GM21723 (cell line): ENCODE measurements around the gene KITLG.
"Not testable (repeated sequence)": the region's sequence is repeated elsewhere in the genome, so short reads cannot be mapped to it uniquely, and the experiment has no call there.

Experiments
- ATAC-seq: cut with Tn5 transposase; IDR thresholded peaks from one replicate; pipeline ENCODE4 v1.9.1; 2021; ENCODE audit warnings: mild to moderate bottlenecking, moderate library complexity; ENCODE audit not compliant: unreplicated experiment

Gene KITLG

GRCh38 chr12:88577537-88577936, 2.7 kb downstream of the KITLG start:
- no peak for ATAC-seq

- ATAC-seq: no peak
Measured at GRCh38 chr12:88576866-88577265, 3.4 kb downstream of the KITLG start.

GRCh38 chr12:88575361-88575970, 4.8 kb downstream of the KITLG start:
- ATAC-seq: no peak

GRCh38 chr12:88574278-88574677, 6.0 kb downstream of the KITLG start:
- ATAC-seq: no peak

DNA sequence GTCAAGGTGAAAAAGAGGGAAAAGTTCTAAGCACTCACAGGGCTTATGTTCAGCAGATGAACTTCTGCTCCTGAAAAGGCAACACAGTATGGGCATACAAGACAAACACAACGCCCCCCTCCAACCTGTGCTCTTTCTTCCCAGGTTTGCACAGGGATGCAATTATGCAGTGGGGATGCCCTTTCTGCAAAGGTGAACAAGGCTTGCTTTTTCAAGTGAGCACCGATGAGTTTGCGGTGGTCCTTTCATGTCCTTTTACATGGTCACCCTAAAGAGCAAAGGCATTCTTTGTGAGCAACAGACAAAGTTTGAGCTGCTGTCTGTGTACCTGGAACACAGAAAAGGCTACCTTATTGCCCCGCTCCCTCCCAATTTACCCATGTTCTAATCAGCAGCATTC, 6.7 kb downstream of the KITLG start:
- ATAC-seq: no peak

GRCh38 chr12:88572781-88573549, 7.3 kb downstream of the KITLG start:
- no peak for ATAC-seq

DNA sequence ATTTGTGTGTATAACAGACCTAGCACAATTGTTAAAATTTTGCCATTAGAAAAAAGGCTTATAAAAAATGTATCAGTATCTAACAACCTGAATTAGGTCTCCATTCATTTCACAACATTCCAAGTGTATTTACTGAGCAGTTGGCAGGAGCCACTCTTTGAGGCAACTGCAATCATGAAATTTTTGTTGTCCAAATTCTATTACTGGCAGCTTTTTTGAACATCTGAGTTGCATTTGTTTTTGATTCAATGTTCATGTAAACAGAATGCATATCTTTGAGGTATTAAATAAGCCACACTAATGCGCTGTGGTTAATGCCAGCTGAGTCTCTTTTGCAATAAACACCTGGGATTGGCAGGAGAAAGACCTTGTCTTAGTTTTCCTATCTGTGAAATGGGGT, 8.7 kb downstream of the KITLG start:
- ATAC-seq: no peak

DNA sequence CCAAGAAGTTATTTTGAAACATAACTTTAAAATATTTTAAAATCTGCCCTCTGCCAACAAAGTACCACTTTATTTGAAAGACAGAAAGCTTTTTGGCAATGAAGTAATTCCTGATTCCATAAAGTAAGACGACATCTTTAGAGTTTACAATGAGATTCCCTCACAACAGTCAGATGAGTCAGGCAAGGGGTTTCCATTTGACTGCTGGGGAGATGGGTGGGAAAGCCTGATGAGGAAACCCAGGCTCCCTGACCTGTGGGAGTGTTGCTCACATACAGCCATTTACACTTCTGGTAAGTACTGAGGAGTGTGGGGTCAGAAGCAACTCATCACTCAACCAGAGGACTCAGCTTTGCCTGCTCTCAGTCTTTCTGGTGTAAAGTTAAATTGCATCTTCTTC, 10.2 kb downstream of the KITLG start:
- ATAC-seq: no peak

GRCh38 chr12:88566430-88566829, 13.8 kb downstream of the KITLG start:
- ATAC-seq: no peak

DNA sequence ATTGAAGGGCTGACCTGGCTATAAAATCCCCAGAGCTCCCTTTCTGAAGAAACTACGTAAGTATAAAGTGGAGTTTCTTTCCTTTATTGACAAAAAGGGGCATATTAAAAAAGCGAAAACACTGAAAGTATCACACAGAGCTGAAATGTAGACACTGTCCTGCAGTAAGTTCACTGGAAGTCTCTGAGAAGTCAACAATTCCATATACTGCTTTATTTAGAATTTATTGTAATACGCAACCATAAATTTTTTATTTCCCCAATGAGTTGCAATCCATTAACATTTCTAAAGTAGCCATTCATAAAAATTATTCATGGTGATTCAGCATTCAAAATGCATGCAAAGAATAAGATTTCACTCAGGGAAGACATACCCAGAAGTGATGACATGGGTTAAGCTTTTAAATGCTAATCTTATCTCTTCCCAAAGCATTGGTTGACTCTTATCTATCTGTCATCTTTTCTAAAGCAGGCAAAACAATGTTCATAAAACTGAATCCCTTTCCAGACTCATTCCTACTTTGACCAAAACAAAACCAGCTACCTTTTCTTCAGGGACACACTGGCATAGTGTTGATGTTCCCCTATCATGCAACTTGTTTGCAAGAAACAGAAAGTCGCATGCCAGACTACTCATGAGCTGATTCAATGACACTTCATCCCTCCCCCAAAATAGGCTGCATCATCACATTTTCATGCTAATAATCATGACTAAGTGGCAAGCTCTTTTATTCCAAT, 17.3 kb downstream of the KITLG start:
- no peak for ATAC-seq

DNA sequence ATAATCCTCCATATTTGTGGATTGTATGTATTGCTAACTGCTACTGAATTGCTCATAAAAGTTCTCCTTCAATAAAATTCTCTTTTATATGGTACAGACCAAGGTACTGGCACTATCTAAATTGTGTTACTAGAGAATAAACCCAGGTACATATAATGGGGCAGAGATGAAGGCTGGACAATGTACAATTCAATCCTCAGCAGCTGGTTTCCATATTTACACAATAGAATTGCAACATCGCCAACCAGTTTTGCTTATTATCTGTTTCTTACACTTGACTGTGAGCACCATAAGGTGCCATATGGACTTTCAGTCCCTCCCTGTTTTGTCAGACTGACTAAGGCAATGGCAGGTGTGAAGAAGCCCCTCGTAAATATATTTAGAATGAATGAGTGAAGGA, 18.1 kb downstream of the KITLG start:
- ATAC-seq: no peak

- no peak for ATAC-seq
Measured at GRCh38 chr12:88559772-88560171, 20.5 kb downstream of the KITLG start.

DNA sequence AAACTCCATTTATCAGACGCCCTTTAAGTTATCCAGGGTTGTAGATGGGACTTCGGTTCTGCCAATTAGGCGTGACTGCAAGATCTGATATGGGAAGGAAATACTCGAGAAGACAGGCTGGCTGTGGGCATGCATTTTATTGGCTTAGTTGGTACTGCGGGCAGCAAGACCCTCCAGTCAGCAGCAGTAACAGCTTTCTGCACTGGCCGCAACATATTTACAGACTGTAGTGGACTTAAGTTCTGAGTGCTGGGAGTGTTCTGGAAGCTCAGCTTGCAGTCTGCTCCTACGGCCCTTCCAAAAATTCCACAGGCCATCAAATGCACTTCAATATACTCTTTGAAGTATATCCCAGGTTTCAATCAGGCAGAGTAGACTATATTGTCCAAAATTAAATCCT, 21.1 kb downstream of the KITLG start:
- no peak for ATAC-seq

- no peak for ATAC-seq
Measured at GRCh38 chr12:88558340-88558867, 21.9 kb downstream of the KITLG start.

- no peak for ATAC-seq
Measured at GRCh38 chr12:88556213-88556774, 24.0 kb downstream of the KITLG start.

- ATAC-seq: no peak
Measured at GRCh38 chr12:88553941-88554658, 26.2 kb downstream of the KITLG start.

DNA sequence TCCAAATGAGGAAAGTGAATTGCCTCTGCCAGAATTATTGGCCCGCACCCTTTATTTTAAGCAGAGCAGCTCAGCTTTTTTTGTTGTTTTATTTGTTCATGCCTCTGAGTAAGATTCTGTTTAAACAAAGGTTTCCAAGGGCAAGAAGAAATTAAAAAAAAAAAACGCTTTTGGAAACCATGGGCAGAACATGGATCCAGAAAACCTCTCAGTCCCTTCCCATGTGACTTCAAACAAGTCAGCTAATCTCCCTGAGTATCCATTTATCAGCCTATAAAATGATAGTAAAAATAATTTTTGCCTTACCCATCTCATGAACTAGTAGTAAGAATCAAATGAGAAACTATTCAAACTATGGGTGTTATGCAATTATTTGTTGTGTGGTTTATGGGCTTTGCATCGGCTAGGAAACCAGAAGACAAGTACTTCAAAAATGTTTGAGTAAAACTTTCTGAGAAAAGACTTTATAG, 27.6 kb downstream of the KITLG start:
- no peak for ATAC-seq

- ATAC-seq: no peak
Measured at GRCh38 chr12:88549929-88550328, 30.3 kb downstream of the KITLG start.

GRCh38 chr12:88547949-88548348, 32.3 kb downstream of the KITLG start:
- ATAC-seq: not testable (repeated sequence)

DNA sequence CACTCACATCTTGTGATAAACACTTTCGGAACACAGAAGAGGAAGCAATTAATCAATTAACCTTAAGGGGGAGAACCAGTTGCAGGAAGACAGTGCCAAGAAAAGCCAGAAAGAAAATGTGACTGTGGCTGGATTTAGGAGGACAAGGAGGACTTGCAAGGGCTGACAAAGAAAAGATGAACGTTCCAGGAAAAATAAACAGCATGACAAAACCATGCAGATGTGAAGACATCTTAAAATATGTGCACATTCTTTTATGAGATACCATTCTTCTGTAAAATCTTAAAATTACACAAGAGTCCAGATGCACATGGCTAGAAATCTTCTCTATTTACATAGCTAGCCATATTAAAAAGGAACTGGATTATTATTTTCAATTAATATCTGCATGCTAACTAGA, 33.4 kb downstream of the KITLG start:
- ATAC-seq: no peak

- ATAC-seq: no peak
Measured at GRCh38 chr12:88546226-88546625, 34.0 kb downstream of the KITLG start.
